DMS 273 (cell line): Measurements from ENCODE around the gene TRPV6.

Source experiments
- DNase-seq: peaks from one replicate; lab custom pipeline; 2025; ENCODE audit not compliant: unreplicated experiment; lab: John Stamatoyannopoulos, UW

Gene TRPV6

DNA sequence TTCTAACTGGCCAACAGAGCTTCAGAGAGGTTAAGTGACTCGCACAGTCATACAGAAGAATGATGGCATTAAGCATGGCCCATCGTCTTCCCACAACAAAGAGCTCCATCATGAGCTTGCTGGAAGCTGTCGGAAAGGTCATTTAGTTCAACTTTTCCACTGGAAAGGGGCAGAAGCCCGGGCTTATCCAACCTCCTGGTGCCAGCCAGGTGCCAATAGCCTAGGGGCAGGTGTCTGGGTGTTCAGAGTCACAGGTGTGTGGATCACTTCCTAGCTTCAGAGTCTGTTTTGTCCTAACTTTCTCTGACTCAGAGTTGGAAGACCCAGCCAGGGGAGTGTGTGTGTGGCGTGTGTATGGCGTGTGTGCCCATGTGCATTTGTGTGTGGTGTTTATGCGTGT, 1.3 kb upstream of the TRPV6 start:
- no peak for DNase-seq

DNA sequence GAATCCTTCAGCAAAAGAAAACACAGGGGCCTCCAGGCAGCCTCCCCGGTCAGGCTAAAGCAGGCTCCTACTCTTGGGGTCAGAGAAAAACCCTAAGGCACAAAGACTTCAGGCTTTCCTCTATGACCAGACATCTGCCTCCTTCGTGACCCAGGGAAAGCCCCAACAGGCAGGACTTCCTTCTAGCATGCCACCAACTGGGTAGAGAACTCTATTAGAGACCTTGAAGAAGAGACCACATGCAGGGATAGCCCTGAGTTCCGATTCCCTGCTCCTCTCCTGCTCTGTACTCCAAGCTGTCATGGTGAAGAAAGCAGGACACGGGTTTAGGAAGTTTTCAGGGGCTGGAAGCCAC, 1.3 kb downstream of the TRPV6 start:
- no peak for DNase-seq

DNA sequence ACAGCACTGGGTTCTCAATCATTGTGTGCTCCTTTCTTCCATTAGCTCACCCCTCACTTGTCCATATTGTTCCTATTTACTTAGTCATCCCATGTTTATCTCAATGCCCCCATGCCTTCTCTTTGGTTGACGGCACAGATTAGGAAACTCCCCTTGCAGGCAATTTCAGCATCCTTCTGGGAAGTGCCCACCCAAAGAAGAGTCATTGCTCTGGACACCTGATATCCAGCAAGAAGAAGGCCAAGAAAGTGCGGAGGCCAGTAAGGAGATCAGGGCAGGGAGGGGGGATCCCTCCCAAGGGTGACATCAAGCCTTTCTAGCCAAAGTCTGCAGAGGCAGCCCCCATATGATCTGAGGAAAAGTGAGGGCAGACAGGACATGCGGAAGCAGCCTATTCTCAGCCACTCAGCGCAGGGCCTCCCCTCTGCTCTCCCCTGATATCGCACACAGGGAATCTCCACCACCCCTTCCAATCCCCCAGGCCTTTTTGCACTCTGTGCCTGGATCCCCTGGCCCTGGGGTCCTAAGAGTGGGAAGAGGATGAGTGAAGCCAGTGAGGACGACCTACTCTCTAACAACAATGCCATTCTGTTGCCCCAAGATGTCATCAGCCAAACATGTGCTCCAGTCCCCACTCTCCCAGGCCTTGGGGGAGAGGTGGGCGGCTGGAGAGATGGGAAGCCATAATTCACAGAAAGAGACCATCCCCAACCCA, 1.8 kb downstream of the TRPV6 start:
- no peak for DNase-seq

DNA sequence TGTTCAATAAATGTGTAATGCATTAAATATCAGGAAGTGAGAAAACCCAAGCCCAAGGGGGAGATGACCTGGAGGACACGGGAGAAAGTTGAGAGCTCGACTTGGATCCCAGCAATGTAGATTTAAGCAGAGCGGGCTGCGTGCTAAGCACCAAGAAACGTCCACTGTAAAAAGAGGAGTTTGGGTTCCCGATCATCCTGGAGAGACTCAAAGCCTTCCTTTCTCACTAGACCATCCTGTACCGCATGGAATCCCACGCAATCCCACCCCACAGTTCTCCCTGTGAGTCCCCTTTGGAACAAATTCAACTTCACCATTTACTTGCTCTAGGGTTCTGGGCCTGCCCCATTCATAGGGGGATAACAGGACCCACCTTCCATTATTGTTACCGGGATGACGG, 2.4 kb downstream of the TRPV6 start:
- no peak for DNase-seq

DNA sequence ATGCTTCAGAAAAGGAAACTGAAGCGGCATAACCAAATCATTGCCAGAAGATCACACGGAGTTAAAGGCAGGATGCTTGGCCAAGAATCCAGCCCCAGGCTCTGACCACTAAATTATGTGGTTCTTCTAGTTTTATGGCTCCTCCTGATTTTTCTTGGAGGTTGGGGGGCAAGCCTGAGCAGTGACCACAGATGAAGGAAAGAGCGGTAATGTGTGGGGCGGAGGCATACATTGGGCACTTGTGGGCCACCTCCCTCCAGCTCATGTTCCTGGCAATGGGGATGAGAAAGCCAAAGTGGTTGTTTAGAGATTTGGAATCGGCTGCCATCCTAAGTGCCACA, 3.2 kb downstream of the TRPV6 start:
- no peak for DNase-seq

DNA sequence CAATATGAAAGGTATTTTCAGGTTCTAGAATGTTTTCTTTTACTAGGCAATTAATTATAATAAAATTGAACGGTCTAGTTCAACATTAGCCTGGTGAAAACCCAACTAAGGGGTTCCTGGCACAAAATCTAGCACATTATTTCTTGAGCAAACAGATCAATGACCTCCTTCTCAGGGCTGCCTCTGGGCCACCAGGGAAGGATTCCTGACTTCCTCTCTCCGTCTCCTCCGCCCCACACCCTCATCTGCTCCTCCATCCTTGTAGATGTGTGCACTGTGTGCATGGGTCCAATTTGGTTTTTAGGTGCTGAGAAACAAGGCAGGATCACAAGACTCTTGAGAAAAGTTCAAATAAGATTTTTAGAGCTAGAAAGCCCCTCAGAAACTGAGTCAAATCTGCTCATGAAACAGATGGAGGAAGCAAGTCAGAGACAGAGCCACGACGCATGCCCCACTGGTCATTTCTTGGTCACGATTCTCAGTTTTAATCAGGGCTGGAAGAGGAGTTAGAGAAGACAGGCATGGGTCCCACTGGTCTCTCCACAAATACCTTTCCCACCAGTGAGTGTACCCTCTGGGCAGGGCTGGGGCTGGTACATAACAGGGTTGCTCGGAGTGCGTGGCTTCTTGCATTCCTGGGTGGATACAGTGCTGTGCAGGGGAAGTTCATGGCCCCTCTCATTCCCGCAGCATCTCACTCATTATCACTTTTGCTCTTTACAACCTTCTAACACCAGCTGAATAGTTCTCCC, 3.8 kb downstream of the TRPV6 start:
- no peak for DNase-seq

DNA sequence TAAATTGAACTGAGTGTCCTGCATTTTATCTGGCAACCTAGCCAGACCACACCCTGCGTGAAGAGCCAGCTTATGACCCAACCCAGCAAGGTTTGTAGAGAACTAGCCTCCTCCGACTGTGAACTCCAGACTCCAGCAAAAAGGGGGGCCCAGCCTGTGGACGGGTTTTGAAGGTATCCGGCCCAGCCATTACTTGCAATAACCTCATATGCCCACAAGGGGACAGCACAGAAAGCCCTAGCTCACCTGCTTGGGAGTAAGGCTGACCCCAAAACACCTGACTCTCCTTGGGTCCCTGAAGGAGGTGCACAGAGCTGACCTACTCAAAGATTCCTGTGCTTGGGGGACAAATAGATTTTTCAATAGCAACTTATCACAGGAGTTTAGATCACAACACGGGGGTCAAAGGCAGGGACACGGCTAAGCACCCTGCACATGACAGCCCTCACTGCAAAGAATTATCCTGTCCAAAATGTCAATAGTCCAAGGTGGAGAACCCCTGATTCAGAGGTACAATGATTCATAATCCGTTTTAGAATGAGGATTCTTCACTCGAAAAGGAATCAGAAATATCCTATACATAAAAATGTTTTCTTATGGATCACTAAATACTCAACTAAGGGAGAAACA, 4.6 kb downstream of the TRPV6 start:
- peak; percentile 49 for DNase-seq

DNA sequence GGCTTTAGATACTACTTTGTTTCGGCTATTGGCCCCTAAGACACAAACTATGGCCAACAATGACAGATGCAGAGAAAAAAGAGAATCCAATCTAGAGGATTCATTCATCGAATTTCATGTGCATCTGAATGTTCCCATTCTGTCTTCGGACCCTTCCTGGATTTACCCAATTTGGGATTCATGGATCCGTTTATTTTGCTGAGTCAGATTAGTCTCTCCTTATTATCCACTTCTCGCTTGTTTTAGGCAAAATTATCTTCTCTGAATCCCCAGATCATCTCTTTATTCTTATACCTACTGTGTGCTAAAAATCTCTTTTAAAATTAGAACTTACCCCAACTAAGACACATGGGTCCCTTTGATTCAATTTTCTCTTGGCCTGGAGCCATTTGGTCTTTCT, 6.5 kb downstream of the TRPV6 start:
- no peak for DNase-seq

DNA sequence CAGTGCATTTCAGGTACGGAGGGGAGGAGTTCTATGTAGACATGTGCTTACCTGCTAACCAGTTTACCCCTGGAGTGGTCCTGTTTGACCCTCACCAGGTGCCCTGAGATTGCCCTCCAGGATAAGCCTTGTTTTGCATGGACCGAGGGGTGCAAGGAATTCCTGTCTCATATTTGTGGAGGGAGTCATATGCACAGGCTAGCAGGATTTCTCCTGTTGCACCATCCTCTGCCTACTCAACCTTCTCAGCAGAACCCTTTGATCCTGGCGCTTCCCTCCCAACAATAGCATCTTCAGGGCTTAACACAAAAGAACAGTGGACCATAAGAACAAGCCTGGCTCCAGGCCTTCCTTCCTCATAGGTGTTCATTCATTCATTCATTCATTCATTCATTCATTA, 7.2 kb downstream of the TRPV6 start:
- DNase-seq = no peak

DNA sequence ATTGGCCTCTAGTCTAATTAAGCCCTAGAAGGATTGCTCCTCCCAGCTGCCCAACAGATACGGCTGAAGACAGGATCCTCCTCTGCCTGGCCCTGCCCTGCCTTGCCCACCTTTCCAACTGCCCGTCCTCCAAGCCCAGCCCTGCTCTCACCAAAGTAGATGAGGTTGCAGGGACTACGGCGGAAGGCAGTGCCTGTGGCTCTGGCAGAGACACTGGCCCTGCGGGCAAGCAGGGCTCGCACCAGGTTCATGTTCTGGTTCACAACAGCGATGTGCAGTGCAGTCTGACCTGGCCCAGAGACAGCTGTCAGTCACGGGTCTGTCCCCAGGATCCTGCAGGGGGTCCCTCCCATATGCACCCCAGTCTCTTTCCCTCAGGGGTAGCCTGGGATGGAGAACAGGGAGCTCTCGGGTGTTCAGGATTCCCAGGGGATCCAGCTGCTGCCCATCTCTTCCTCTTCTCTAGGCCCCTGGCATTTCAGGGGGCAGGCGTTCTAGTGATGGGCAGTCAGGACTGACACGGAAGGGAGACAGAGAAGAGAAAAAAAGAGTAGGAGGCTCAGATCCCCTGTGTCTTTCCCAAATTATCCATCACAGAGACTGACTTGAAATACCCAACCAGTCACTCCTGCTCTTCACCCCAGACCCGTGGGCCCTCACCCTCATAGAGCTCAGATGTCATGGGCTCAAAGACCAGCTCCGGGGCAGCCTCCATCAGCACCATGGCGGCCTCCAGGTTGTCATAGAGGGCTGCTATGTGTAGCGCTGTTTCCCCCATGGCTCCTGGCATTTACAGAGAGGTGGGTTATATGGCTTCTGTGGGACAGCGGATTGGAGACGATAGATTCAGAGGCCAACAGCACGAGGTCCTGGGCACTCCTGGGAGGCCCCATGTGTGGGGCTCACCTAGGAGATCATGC, 8.3 kb downstream of the TRPV6 start:
- DNase-seq = no peak

DNA sequence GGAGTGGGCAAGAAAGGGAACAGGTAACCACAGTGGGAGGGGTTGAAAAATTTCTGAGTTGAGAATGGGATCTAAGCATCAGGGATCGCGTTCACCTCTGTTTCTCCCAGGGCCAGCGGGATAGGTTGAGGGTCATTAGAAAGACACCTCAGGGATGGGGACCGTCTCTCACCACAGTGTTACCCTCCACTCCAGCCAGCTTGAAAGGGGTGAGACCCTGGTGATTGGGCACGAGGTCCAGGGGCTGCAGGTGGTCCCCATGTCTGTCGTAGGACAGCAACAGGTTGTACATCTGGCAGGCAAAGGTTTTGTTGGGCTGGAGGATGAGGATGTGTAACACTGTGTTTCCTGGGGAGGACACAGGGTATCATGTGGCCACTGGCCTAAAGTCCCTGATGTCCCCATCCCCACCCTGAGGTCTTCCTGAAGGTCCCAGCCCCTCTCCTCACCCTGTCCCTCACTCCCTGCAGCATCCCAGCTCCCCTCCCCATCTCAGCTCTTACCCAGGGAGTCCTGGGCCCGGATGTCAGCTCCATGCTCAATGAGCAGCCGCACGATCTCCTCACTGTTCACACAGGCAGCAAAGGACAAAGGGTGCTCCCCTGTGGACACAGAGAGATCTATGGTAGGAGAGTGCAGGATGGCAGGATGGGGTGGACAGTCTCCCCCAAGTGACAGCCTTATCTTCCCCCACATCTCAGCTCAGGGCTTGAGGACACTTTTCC, 9.1 kb downstream of the TRPV6 start:
- no peak for DNase-seq

DNA sequence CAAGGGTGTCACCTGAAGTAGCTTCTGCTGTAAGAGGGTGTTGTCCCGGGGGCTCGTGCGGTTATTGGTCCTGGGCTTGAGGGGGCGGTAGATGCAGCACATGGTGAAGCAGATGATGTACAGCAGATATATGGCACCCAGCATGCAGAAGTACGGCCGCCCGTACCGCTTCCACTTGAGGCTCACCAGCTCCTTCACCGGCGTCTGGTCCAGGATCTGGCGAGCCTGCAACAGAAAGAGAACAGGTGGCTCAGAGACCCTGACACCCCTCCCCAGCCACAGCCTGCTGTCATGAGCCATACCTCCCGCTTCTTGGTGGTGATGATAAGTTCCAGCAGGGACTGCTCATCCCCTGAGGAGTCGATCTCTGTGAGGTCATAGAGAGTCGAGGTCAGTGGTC, 10.1 kb downstream of the TRPV6 start:
- DNase-seq = no peak

DNA sequence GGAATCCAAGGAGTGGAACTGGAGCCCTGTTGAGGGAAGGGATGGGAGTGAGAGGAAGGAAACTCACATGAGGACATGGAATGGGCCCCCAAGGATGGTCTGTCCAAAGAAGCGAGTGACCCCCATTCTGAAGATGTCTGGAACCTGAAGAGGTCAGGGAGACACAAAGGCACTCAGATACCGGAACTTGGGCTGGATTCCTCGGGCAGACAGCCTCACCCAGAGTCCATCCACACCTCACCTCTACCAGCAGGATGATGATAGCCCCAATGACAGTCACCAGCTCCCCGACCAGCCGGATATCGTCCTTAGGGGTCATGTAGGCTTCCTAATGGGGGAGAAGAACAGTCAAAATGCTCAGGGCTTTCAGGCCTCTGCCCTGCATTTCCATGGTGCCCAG, 10.7 kb downstream of the TRPV6 start:
- no peak for DNase-seq

DNA sequence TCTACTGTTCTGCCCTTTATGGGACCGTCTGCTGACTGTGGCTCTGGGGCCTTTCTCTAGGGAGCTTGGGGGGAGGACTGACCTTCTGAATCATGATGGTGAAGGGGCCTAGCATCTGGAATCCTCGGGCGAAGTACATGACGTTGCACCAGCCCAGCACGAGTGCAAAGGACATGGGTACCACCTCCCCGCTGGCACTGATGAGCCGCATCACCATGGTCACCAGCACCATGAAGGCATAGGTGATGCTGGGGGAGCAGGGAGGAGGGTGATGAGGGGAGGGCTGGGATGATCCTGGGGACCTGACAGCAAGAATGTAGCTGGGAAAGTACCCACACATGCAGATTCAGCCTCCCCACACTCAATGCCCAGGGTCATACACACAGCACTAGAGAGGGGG, 11.1 kb downstream of the TRPV6 start:
- no peak for DNase-seq

DNA sequence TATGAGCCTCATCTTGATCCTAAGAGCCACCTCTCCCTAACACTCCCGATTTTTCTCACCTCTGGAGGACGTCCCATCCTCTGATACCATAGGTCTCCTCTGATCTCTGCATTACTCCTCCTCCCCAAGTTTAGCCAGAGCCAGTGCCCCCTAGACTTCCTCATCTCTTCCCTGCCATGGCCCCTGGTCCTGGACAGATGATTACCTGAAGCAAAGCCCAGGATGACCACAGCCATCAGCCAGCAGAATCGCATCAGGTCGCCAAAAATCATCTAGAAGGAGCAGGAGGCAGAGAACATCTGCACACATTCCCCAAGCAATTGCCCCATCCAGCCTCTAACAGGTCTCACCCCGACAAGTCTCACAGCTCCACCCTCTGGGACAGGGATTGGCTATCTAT, 11.7 kb downstream of the TRPV6 start:
- DNase-seq = no peak

DNA sequence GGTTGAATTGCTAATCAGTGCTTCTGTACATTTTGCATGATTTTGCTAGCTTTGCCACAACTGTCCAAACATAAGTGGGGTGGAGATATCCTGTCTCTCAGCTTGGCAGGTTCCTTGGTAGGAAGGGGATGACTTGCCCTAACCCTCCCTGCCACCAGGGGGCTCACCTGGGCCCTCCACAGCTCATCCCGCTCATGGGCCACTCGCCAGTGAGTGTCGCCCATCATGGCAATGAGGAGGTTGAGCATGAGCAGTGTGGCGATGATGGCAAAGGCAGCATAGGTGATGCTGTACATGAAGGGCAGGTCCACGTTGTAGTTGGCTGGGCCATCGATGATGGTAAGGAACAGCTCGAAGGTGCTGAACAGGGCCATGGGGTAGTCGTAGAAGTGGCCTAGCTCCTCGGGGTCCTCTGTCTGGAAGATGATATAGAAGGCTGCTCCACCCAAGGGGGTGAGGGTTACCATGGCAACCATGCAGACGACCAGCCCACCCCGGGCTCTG, 12.2 kb downstream of the TRPV6 start:
- peak; percentile 32 for DNase-seq

DNA sequence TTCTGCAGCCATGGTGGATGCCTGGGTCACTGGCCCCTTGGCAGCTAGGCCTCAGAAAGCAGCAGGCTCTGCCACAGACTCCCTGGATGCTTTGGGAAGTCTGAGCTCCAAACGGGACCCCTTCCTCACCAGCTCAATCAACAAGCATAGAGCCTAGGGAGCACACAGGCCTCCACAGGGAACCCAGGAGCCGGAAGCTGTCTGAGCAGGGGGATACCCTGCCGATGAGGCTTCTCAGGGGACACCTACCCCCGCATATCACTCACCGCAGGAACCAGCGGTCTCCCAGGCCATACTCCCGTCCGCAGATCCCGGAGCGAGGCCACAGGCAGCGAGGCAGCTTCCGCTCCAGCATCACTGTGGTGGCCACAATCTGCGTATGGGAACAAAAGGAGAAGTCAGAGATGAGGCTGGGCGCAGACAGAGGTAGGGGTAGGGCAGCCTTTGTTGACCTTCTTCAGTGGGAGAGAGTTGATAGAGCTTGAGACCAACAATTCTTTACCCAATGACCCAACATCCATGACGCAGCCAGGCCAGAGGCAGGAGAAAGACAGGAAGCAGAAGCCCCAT, 13.4 kb downstream of the TRPV6 start:
- no peak for DNase-seq

DNA sequence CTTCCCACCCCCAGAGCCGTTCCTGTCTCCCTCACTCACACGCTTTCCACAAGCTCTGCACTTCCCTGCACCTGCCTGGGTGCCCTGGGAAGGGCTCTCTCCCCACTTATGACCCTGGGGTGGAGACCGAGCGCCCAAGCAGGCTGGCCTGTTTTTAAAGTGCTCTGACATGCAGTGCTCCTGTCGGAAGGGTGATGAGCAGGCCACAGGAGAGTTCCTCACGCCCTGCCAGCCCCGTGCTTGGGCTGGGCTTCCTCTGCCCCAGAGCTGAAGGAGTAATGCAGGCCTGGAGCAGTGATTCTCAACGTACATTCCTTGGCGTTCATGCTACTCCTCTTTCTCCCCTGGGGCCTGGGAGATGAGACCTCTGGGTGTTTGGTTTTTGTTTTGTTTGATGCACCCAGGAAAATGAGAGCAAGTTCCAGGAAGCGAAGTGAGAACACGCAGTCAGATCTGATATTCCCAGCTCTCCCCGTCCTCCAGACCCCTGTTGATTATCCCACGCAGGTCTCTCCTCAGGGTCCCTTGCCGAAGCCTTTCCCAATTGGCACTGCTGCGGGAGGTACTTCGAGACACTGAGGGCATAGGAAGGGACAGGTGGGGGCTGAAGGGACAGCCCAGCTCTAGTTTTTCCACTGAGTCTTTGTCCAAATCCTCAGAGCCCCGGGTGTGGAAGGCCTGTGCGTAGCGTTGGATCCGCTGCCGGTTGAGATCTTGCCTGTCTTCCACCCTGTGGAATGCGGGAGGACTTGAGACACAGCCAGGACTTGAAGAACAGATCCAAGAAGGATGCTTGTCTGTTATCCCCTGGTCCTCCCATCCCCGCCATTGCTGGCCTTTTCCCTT, 14.1 kb downstream of the TRPV6 start:
- no peak for DNase-seq

DNA sequence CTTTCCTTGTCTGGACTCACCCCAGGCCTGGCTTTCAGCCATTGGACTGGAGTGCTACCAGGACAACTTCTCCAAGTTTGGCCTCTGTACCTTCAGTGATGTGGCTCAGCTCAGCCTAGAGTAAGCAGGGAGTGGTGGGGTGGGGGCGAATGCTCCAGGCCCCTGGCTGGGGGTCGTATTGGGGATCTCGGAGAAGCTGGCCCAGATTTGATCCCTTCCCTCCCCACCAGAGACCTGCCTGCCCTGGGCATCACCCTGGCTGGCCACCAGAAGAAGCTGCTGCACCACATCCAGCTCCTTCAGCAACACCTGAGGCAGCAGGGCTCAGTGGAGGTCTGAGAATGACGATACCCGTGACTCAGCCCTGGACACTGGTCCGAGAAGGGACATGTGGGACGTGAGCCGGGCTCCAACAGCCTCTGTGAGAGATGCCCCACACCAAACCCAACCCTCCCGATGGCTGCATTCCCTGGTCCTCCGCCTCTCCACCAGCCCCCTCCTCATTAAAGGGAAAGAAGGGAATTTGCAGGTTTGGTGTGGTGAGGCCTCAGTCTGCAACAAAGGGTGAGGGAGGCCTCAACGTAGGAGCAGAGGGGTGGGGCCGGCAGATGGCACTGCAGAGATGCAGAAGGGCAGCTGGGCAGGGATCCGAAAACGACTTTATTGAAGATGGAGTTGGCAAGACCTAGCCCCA, 14.8 kb downstream of the TRPV6 start:
- DNase-seq = no peak
